Hematopoietic multipotent progenitor cell treated with erythropoietin and hydrocortisone succinate and interleukin-3 and kit ligand, for 6 days (in vitro differentiated cells): ENCODE results near the gene LRPPRC.
"Not testable (repeated sequence)": the region's sequence is repeated elsewhere in the genome, so short reads cannot be mapped to it uniquely, and the experiment has no call there.

Experiments used
- DNase-seq: peaks from one replicate; pipeline ENCODE4 v3.0.0-alpha.2; 2015

The LRPPRC gene

GRCh38 chr2:43977677-43978375 is 18.0 kb downstream of the LRPPRC start:
- no peak for DNase-seq

- no peak for DNase-seq
These were observed 34.9 kb downstream of the LRPPRC start for GRCh38 chr2:43960921-43961320.

- DNase-seq, result no peak
These were observed 37.2 kb downstream of the LRPPRC start for GRCh38 chr2:43958397-43959275.

- peak; percentile 78 for DNase-seq
These were observed 45.3 kb downstream of the LRPPRC start for GRCh38 chr2:43950383-43951008.

- DNase-seq, result no peak
These were observed 47.4 kb downstream of the LRPPRC start for GRCh38 chr2:43948370-43948769.

- DNase-seq, result no peak
These were observed 49.1 kb downstream of the LRPPRC start for GRCh38 chr2:43946685-43947084.

- no peak for DNase-seq
These were observed 50.4 kb downstream of the LRPPRC start for GRCh38 chr2:43945439-43945838.

- DNase-seq, result no peak
These were observed 50.9 kb downstream of the LRPPRC start for GRCh38 chr2:43944915-43945314.

GRCh38 chr2:43943809-43944452 is 51.9 kb downstream of the LRPPRC start:
- DNase-seq, result no peak

GRCh38 chr2:43943323-43943722 is 52.5 kb downstream of the LRPPRC start:
- no peak for DNase-seq

- DNase-seq, result no peak
These were observed 52.9 kb downstream of the LRPPRC start for GRCh38 chr2:43942881-43943280.

GRCh38 chr2:43941966-43942365 is 53.8 kb downstream of the LRPPRC start:
- no peak for DNase-seq

- DNase-seq, result no peak
These were observed 54.4 kb downstream of the LRPPRC start for GRCh38 chr2:43941359-43941758.

GRCh38 chr2:43939695-43940256 is 56.0 kb downstream of the LRPPRC start:
- no peak for DNase-seq

GRCh38 chr2:43937269-43937820 is 58.4 kb downstream of the LRPPRC start:
- DNase-seq, result no peak

GRCh38 chr2:43934567-43934966 is 61.2 kb downstream of the LRPPRC start:
- no peak for DNase-seq

GRCh38 chr2:43931293-43931692 is 64.5 kb downstream of the LRPPRC start:
- DNase-seq, result no peak

GRCh38 chr2:43927442-43927841 is 68.3 kb downstream of the LRPPRC start:
- DNase-seq, result no peak

GRCh38 chr2:43925431-43925830 is 70.4 kb downstream of the LRPPRC start:
- DNase-seq, result no peak

GRCh38 chr2:43924463-43924862 is 71.3 kb downstream of the LRPPRC start:
- DNase-seq, result no peak

GRCh38 chr2:43911136-43911790 is 84.5 kb downstream of the LRPPRC start:
- not testable (repeated sequence) for DNase-seq
